ENCODE results near the gene STMN3.

Gene STMN3

DNA sequence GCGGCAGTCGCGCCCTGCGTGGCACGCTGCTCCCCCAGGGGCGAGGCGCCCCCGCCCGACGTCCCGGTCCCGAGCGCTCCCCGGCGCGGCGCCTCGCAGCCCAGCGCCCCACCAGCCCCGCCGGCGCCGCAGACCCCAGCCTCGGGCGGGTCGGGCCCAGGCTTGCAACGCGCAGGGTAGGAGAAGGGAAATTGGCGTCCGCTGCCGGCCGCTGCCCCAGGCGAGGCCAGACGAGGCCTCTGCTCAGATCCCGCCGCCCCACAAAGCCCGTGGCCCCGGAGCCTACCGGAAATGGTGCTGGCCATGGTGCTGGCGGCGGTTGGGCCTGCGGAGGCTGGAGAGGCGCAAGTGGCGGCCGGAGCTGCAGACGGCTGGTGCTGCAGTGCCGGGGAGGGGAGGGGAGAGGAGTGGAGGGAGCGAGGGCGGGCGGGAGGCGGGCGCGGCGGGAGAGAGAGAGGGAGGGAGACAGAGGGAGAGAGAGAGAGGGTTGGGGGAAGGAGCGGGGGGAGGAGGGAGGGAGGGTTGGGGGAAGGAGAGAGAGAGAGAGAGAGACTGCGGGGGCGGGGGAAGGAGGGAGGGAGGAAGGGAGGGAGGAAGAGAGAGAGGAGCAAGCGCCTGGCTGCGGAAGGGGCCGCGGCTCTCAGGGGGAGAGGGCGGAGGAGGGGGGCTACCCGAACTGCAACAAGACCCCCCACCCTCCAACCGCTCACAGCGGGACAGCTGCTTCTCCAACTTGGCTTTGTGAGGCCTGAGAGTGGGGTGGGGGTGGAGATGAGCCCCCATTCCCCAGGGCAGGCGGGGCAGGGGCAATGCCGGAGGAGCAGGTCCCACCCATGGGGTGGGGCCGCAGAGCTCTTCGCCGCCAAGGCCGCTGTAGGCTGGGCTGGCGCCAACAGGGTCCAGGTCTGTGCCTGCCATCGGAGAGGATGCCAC, at the start of gene STMN3 (continued):
- TF ChIP-seq, protein P1, sequence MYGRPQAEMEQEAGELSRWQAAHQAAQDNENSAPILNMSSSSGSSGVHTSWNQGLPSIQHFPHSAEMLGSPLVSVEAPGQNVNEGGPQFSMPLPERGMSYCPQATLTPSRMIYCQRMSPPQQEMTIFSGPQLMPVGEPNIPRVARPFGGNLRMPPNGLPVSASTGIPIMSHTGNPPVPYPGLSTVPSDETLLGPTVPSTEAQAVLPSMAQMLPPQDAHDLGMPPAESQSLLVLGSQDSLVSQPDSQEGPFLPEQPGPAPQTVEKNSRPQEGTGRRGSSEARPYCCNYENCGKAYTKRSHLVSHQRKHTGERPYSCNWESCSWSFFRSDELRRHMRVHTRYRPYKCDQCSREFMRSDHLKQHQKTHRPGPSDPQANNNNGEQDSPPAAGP (tag by site-specific recombination; IDR thresholded peaks at IDR 0.05) = peak; percentile 92
- TF ChIP-seq, protein P2, sequence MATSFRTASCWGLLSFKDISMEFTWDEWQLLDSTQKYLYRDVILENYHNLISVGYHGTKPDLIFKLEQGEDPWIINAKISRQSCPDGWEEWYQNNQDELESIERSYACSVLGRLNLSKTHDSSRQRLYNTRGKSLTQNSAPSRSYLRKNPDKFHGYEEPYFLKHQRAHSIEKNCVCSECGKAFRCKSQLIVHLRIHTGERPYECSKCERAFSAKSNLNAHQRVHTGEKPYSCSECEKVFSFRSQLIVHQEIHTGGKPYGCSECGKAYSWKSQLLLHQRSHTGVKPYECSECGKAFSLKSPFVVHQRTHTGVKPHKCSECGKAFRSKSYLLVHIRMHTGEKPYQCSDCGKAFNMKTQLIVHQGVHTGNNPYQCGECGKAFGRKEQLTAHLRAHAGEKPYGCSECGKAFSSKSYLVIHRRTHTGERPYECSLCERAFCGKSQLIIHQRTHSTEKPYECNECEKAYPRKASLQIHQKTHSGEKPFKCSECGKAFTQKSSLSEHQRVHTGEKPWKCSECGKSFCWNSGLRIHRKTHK (tag by site-specific recombination; IDR thresholded peaks at IDR 0.05) = no peak
- TF ChIP-seq ZNF660 (tag by site-specific recombination; IDR thresholded peaks at IDR 0.05) = no peak
- TF ChIP-seq ZNF132 (tag by site-specific recombination; IDR thresholded peaks at IDR 0.05; ENCODE audit: borderline replicate concordance) = no peak
- TF ChIP-seq, protein P3, sequence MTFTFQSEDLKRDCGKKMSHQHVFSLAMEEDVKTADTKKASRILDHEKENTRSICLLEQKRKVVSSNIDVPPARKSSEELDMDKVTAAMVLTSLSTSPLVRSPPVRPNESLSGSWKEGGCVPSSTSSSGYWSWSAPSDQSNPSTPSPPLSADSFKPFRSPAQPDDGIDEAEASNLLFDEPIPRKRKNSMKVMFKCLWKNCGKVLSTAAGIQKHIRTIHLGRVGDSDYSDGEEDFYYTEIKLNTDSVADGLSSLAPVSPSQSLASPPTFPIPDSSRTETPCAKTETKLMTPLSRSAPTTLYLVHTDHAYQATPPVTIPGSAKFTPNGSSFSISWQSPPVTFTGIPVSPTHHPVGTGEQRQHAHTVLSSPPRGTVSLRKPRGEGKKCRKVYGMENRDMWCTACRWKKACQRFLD (tag by site-specific recombination; IDR thresholded peaks at IDR 0.05) = no peak
- no peak; the same call in 1 of the 2 replicates for TF ChIP-seq YY1 (tag by site-specific recombination; IDR thresholded peaks at IDR 0.05)
- TF ChIP-seq EGR2 (tag by site-specific recombination; IDR thresholded peaks at IDR 0.05; ENCODE audit: low read depth) = peak; percentile 55
- TF ChIP-seq, protein P4, sequence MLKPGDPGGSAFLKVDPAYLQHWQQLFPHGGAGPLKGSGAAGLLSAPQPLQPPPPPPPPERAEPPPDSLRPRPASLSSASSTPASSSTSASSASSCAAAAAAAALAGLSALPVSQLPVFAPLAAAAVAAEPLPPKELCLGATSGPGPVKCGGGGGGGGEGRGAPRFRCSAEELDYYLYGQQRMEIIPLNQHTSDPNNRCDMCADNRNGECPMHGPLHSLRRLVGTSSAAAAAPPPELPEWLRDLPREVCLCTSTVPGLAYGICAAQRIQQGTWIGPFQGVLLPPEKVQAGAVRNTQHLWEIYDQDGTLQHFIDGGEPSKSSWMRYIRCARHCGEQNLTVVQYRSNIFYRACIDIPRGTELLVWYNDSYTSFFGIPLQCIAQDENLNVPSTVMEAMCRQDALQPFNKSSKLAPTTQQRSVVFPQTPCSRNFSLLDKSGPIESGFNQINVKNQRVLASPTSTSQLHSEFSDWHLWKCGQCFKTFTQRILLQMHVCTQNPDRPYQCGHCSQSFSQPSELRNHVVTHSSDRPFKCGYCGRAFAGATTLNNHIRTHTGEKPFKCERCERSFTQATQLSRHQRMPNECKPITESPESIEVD (tag by site-specific recombination; IDR thresholded peaks at IDR 0.05) = no peak
- TF ChIP-seq, protein P5, sequence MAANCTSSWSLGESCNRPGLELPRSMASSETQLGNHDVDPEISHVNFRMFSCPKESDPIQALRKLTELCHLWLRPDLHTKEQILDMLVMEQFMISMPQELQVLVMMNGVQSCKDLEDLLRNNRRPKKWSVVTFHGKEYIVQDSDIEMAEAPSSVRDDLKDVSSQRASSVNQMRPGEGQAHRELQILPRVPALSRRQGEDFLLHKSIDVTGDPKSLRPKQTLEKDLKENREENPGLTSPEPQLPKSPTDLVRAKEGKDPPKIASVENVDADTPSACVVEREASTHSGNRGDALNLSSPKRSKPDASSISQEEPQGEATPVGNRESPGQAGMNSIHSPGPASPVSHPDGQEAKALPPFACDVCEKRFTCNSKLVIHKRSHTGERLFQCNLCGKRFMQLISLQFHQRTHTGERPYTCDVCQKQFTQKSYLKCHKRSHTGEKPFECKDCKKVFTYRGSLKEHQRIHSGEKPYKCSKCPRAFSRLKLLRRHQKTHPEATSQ (tag by site-specific recombination; IDR thresholded peaks at IDR 0.05) = 0 out of 2 replicates have a peak, but pooled peaks have one; percentile 18
- TF ChIP-seq ZNF394 (tag by site-specific recombination; IDR thresholded peaks at IDR 0.05; ENCODE audit: borderline replicate concordance) = no peak
- TF ChIP-seq, protein P6, sequence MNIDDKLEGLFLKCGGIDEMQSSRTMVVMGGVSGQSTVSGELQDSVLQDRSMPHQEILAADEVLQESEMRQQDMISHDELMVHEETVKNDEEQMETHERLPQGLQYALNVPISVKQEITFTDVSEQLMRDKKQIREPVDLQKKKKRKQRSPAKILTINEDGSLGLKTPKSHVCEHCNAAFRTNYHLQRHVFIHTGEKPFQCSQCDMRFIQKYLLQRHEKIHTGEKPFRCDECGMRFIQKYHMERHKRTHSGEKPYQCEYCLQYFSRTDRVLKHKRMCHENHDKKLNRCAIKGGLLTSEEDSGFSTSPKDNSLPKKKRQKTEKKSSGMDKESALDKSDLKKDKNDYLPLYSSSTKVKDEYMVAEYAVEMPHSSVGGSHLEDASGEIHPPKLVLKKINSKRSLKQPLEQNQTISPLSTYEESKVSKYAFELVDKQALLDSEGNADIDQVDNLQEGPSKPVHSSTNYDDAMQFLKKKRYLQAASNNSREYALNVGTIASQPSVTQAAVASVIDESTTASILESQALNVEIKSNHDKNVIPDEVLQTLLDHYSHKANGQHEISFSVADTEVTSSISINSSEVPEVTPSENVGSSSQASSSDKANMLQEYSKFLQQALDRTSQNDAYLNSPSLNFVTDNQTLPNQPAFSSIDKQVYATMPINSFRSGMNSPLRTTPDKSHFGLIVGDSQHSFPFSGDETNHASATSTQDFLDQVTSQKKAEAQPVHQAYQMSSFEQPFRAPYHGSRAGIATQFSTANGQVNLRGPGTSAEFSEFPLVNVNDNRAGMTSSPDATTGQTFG (tag by site-specific recombination; IDR thresholded peaks at IDR 0.05; ENCODE audit: borderline replicate concordance) = no peak
- TF ChIP-seq ZNF560 (tag by site-specific recombination; IDR thresholded peaks at IDR 0.05; ENCODE audit: borderline replicate concordance) = no peak
- TF ChIP-seq MYNN (tag by site-specific recombination; IDR thresholded peaks at IDR 0.05; ENCODE audit: borderline replicate concordance) = no peak
- peak; percentile 94 for TF ChIP-seq GLIS2 (tag by site-specific recombination; IDR thresholded peaks at IDR 0.05)
- TF ChIP-seq ZNF830 (tag by site-specific recombination; IDR thresholded peaks at IDR 0.05; ENCODE audit: low read depth) = no peak
- no peak for TF ChIP-seq ZNF211 (tag by site-specific recombination; IDR thresholded peaks at IDR 0.05; ENCODE audit: low read depth)
- TF ChIP-seq, protein P7, sequence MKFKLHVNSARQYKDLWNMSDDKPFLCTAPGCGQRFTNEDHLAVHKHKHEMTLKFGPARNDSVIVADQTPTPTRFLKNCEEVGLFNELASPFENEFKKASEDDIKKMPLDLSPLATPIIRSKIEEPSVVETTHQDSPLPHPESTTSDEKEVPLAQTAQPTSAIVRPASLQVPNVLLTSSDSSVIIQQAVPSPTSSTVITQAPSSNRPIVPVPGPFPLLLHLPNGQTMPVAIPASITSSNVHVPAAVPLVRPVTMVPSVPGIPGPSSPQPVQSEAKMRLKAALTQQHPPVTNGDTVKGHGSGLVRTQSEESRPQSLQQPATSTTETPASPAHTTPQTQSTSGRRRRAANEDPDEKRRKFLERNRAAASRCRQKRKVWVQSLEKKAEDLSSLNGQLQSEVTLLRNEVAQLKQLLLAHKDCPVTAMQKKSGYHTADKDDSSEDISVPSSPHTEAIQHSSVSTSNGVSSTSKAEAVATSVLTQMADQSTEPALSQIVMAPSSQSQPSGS (tag by site-specific recombination; IDR thresholded peaks at IDR 0.05; ENCODE audit: low read depth) = no peak
- no peak for TF ChIP-seq TCF7L2 (IDR thresholded peaks at IDR 0.05; ENCODE audit: borderline replicate concordance, low read depth, low read length)
- no peak for TF ChIP-seq ZNF16 (tag by site-specific recombination; IDR thresholded peaks at IDR 0.05; ENCODE audit: low read depth)
- TF ChIP-seq ZNF157 (tag by site-specific recombination; IDR thresholded peaks at IDR 0.05) = no peak
- no peak for TF ChIP-seq ZFP37 (tag by site-specific recombination; IDR thresholded peaks at IDR 0.05)
- TF ChIP-seq, protein P8, sequence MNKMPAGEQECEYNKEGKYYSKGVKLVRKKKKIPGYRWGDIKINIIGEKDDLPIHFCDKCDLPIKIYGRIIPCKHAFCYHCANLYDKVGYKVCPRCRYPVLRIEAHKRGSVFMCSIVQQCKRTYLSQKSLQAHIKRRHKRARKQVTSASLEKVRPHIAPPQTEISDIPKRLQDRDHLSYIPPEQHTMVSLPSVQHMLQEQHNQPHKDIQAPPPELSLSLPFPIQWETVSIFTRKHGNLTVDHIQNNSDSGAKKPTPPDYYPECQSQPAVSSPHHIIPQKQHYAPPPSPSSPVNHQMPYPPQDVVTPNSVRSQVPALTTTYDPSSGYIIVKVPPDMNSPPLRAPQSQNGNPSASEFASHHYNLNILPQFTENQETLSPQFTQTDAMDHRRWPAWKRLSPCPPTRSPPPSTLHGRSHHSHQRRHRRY (tag by site-specific recombination; IDR thresholded peaks at IDR 0.05) = no peak
- no peak for TF ChIP-seq ZNF10 (tag by site-specific recombination; IDR thresholded peaks at IDR 0.05)

Data from HEK293 (cell line).